Measurements from ENCODE around the gene ABCB8.
A peak's percentile ranks its signal among the peaks of the same experiment; 100 is the strongest.
"Not testable (repeated sequence)": the region's sequence is repeated elsewhere in the genome, so short reads cannot be mapped to it uniquely, and the experiment has no call there.

Gene ABCB8

GRCh38 chr7:151038951-151039849, 10.9 kb downstream of the ABCB8 start:
- peak; percentile 81 to 84 for DNase-seq

- no peak for DNase-seq
Observed at GRCh38 chr7:151039850-151040548, 11.7 kb downstream of the ABCB8 start.

- no peak for DNase-seq
Observed at GRCh38 chr7:151040616-151041375, 12.5 kb downstream of the ABCB8 start.

- DNase-seq = not testable (repeated sequence)
Observed at GRCh38 chr7:151043449-151043848, 15.2 kb downstream of the ABCB8 start.

- DNase-seq = no peak
Observed at GRCh38 chr7:151043959-151044358, 15.7 kb downstream of the ABCB8 start.

GRCh38 chr7:151045262-151045661, 17.0 kb downstream of the ABCB8 start:
- no peak for DNase-seq

- DNase-seq = no peak
Observed at GRCh38 chr7:151045967-151046366, 17.7 kb downstream of the ABCB8 start.

GRCh38 chr7:151046603-151047573, 18.6 kb downstream of the ABCB8 start:
- DNase-seq = no peak

- no peak for DNase-seq
Observed at GRCh38 chr7:151047976-151048815, 19.9 kb downstream of the ABCB8 start, which contains the start of gene ASIC3. Gene ASIC3 (plus strand): TSS chr7:151048531. CDS start chr7:151048886, 355 bp downstream.

- DNase-seq = no peak
Observed at GRCh38 chr7:151048911-151049463, 20.7 kb downstream of the ABCB8 start.

GRCh38 chr7:151051108-151051507, 22.9 kb downstream of the ABCB8 start:
- DNase-seq = peak; percentile 64 to 66

- no peak for DNase-seq
Observed at GRCh38 chr7:151053096-151053495, 24.8 kb downstream of the ABCB8 start.

- DNase-seq = no peak
Observed at GRCh38 chr7:151053751-151054150, 25.5 kb downstream of the ABCB8 start.

- DNase-seq = no peak
Observed at GRCh38 chr7:151056283-151056665, 28.0 kb downstream of the ABCB8 start.

GRCh38 chr7:151056666-151057505, 28.6 kb downstream of the ABCB8 start:
- no peak for DNase-seq

- DNase-seq = no peak
Observed at GRCh38 chr7:151057506-151057988, 29.3 kb downstream of the ABCB8 start, which contains the start of gene CDK5. Gene CDK5 (minus strand): TSS chr7:151057897. CDS start chr7:151057848, 49 bp downstream.

GRCh38 chr7:151057989-151058780, 29.9 kb downstream of the ABCB8 start:
- peak; percentile 96 to 97 for DNase-seq

GRCh38 chr7:151058781-151059366, 30.6 kb downstream of the ABCB8 start:
- DNase-seq = peak in 1 of 2 donors; percentile 29

All from stimulated activated CD4-positive, alpha-beta T cell treated with anti-CD3 and anti-CD28 coated beads, Interleukin-2, amount 100 ng/mL, for 24 hours (primary cell).